A549 treated with ZK216348 at 1 μM for 4 hours (cell line): Measurements from ENCODE around the gene SMIM11. TPM values are rescaled to one million over a fixed set of nuclear protein-coding genes. Genes with fewer than 3 reads are reported as not detected.

Experiments used
- total RNA-seq: library from RNA; stranded (reverse); fragments of 200-300 nt; extraction: Qiagen RNA extraction; gene quantifications from 5 replicates; pipeline ENCODE4 v1.2.3, GENCODE V29; 2022; ENCODE audit warnings: low read depth

Gene SMIM11, protein sequence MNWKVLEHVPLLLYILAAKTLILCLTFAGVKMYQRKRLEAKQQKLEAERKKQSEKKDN
- total RNA-seq, result 1.2 to 24.0 TPM (median 1.5 TPM) in 5 replicates

DNA sequence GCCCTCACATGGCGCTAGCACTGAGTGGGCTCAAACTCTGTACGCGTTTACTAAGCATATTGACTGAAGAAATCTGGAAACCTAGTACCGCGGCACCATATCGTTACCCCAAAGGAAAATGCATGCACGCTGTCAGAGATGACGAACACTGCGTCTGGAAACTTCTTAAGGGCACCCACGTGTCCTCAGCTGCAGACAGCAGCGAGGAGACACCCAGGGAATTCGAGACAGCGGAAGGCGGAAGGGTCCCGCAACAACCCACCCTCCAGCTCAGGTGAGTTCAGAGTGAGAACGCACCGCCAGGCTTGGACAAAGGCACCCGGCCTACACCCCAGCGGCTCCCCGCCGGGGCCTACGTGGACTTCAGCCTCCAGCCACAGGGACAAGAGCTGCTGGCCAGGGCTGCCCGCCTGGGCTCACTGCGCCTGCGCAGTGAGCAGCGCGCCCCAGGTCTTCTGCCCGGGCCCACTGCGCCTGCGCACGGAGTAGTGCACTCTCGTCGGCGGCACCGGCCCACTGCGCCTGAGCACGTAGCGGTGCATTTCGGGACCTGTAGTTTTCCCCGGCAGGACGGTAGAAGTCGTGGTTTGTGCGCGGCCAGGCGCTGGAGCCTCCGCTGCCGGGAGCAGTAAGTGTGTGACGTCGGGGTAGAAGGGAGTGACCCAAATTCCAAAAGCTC, at the start of gene SMIM11:
Gene SMIM11 (plus strand): TSS at position 568 of the 679 bp plus-strand sequence. CDS start 3,998 bp downstream, outside the sequence.

DNA sequence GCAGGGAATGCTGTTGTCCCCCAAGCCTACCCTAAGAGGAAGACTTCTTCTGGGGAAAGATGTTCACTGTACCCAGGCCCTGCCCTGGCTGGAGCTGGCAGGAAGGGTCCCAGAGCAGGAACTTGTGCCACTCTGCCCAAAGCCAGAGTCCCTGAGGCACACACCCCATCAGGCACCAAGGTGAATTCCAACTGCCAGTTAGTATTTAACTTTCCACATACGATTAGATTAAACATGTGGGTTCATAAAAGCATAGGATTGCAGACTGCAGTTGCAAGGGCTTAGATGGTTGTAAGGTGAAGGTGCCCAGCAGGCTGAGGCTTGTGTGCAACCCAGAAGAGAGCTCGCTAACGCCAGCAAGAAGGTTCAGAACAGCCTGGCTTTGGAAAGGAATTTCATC, 11.6 kb upstream of the SMIM11 start, which contains the start of gene KCNE2:
Gene KCNE2 (plus strand): TSS at position 274 of the 400 bp plus-strand sequence. CDS start 6,473 bp downstream, outside the sequence.

DNA sequence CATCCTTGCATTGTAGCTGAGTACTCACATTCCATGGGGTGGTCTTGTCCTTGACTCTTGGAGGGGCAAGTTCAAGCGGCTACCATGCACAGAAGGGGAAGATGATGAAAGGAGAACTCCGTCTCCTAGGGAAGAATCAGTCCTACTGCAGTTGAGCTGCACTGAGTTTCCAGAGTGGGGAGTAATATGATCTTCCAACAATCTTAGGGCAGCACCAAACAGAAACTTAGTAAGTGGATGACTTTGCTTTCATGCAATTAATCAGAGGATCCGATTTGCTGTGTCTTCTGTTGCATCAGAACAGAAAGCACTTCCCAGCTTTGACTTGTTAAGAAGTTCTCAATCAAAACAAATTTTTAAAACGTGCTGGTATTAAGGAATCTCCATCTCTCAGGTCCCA, 48.5 kb downstream of the SMIM11 start, which contains the start of gene SMIM34:
Gene SMIM34 (minus strand): TSS at position 147 of the 400 bp plus-strand sequence. CDS start 112 bp downstream, at position 35.

Other genes with a start within 250 kb of the SMIM11 start
- gene KCNE2, start 11.5 kb upstream of the SMIM11 start, total RNA-seq, result not detected in 5 replicates
- not detected in 5 replicates for gene SMIM34, start 48.4 kb downstream of the SMIM11 start, total RNA-seq
- gene KCNE1, start 136.7 kb downstream of the SMIM11 start, total RNA-seq, result not detected in 5 replicates
- 10.2 to 13.3 TPM (median 12.1 TPM) in 5 replicates for gene RCAN1, start 239.6 kb downstream of the SMIM11 start, total RNA-seq